ENCODE data around the gene FBXW10B. TPM values are rescaled to one million over a fixed set of nuclear protein-coding genes. Genes with fewer than 3 reads are reported as not detected.
"Not testable (repeated sequence)": the region's sequence is repeated elsewhere in the genome, so short reads cannot be mapped to it uniquely, and the experiment has no call there.

FBXW10B gene
- total RNA-seq, 2 donors from 2014 or later: 0.35 TPM; not detected in 1

- H3K4me1 ChIP-seq (ENCODE audit: control insufficient read depth in 1 of 2, low read depth in 2 of 2); H3K27me3 ChIP-seq (replicated peaks; ENCODE audit: insufficient read depth); DNase-seq (ENCODE audit: low spot score); H3K9me3 ChIP-seq; H3K4me3 ChIP-seq; H3K36me3 ChIP-seq; H3K27ac ChIP-seq; ATAC-seq (ENCODE audit: insufficient number of reproducible peaks, low FRiP score, low read depth): not testable (repeated sequence)
Measured at GRCh38 chr17:15589544-15590536, 29.7 kb downstream of the FBXW10B start.

GRCh38 chr17:15588017-15588416 is 31.5 kb downstream of the FBXW10B start:
- ATAC-seq (ENCODE audit: insufficient number of reproducible peaks, low FRiP score, low read depth); DNase-seq (ENCODE audit: low spot score); H3K27ac ChIP-seq: not testable (repeated sequence)

GRCh38 chr17:15583313-15583712 is 36.2 kb downstream of the FBXW10B start:
- not testable (repeated sequence) for H3K4me3 ChIP-seq; DNase-seq (ENCODE audit: low spot score); H3K9me3 ChIP-seq; ATAC-seq (ENCODE audit: insufficient number of reproducible peaks, low FRiP score, low read depth); H3K27ac ChIP-seq; H3K27me3 ChIP-seq (replicated peaks; ENCODE audit: insufficient read depth); H3K36me3 ChIP-seq; H3K4me1 ChIP-seq (ENCODE audit: control insufficient read depth in 1 of 2, low read depth in 2 of 2)

More at GRCh38 chr17:15588017-15588416, 31.5 kb downstream of the FBXW10B start:
- not testable (repeated sequence) for H3K9me3 ChIP-seq; H3K4me3 ChIP-seq; H3K36me3 ChIP-seq; H3K4me1 ChIP-seq (ENCODE audit: control insufficient read depth in 1 of 2, low read depth in 2 of 2); H3K27me3 ChIP-seq (replicated peaks; ENCODE audit: insufficient read depth)

GRCh38 chr17:15581462-15581861 is 38.0 kb downstream of the FBXW10B start:
- not testable (repeated sequence) for DNase-seq (ENCODE audit: low spot score); H3K4me1 ChIP-seq (ENCODE audit: control insufficient read depth in 1 of 2, low read depth in 2 of 2); ATAC-seq (ENCODE audit: insufficient number of reproducible peaks, low FRiP score, low read depth); H3K27ac ChIP-seq; H3K4me3 ChIP-seq; H3K9me3 ChIP-seq; H3K27me3 ChIP-seq (replicated peaks; ENCODE audit: insufficient read depth); H3K36me3 ChIP-seq

GRCh38 chr17:15576848-15577247 is 42.7 kb downstream of the FBXW10B start:
- not testable (repeated sequence) for H3K36me3 ChIP-seq; ATAC-seq (ENCODE audit: insufficient number of reproducible peaks, low FRiP score, low read depth); H3K9me3 ChIP-seq; H3K4me1 ChIP-seq (ENCODE audit: control insufficient read depth in 1 of 2, low read depth in 2 of 2); H3K27ac ChIP-seq; H3K27me3 ChIP-seq (replicated peaks; ENCODE audit: insufficient read depth); DNase-seq (ENCODE audit: low spot score); H3K4me3 ChIP-seq

- not testable (repeated sequence) for H3K27ac ChIP-seq; H3K4me3 ChIP-seq; H3K9me3 ChIP-seq; DNase-seq (ENCODE audit: low spot score); H3K36me3 ChIP-seq; H3K4me1 ChIP-seq (ENCODE audit: control insufficient read depth in 1 of 2, low read depth in 2 of 2); H3K27me3 ChIP-seq (replicated peaks; ENCODE audit: insufficient read depth); ATAC-seq (ENCODE audit: insufficient number of reproducible peaks, low FRiP score, low read depth)
Measured at GRCh38 chr17:15574660-15575059, 44.8 kb downstream of the FBXW10B start.

GRCh38 chr17:15573870-15574269 is 45.6 kb downstream of the FBXW10B start:
- not testable (repeated sequence) for H3K27me3 ChIP-seq (replicated peaks; ENCODE audit: insufficient read depth); H3K4me1 ChIP-seq (ENCODE audit: control insufficient read depth in 1 of 2, low read depth in 2 of 2); DNase-seq (ENCODE audit: low spot score); H3K9me3 ChIP-seq; H3K4me3 ChIP-seq; ATAC-seq (ENCODE audit: insufficient number of reproducible peaks, low FRiP score, low read depth); H3K27ac ChIP-seq; H3K36me3 ChIP-seq

Other genes with a start within 250 kb of the FBXW10B start
- gene CDRT4, start 152.1 kb downstream of the FBXW10B start, total RNA-seq: 10 to 100 TPM; 13.5 to 22.2 TPM
- gene TVP23C, start 56.2 kb downstream of the FBXW10B start, total RNA-seq: 10 to 100 TPM; 27.1 to 52.5 TPM
- 10 to 100 TPM; 15.0 to 26.3 TPM for gene TRIM16, start 64.6 kb upstream of the FBXW10B start, total RNA-seq
- 10 to 100 TPM in 1 of 2 donors, 1 to 10 TPM in 1; 7.6 to 22.4 TPM for gene ZNF286A, start 80.0 kb upstream of the FBXW10B start, total RNA-seq
- not detected for gene TBC1D26, start 112.6 kb upstream of the FBXW10B start, total RNA-seq

Measured in thoracic aorta (tissue), 2 donors.